Measurements from ENCODE around the gene USP46.

Gene USP46

DNA sequence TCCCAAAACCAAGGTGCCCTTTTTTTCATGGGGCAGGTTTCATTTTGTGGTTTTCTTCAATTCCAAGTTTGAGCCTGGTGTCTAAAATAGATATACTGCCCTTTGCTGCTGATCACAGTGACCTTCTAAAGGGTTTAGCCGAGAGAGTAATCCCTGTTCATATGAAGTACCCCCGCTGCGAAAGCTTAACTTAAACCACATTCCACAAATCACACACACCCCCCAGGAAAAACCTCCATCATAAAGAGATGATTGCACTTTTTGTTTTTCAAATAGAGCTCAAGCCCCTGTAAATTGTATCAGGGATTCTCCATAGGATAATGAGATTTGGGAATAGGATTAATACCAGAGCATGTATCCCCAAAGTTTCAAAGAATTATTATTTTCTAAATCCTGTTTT, 90.8 kb downstream of the USP46 start:
- no peak for DNase-seq

GRCh38 chr4:52566136-52567031, 92.7 kb downstream of the USP46 start:
- DNase-seq, result no peak

- no peak for DNase-seq
These were observed 98.2 kb downstream of the USP46 start for GRCh38 chr4:52560844-52561280.

DNA sequence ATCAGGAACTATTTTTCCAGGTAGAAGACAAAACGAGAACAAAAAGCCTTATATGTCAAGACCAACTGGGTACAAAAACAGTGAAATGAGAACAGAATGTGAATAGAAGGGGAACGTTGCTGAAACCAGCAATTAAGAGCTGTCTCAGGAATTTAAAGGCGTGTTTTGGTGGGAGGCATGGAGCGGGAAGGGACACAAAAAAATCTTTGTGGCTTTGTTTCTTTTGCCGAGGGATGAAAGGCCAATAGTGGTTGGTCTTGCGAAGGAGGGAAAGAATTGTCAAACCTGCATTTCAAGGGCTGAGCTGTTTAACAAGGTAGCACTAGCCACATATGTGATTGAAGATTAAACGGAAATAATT, 103.8 kb downstream of the USP46 start:
- DNase-seq, result no peak

DNA sequence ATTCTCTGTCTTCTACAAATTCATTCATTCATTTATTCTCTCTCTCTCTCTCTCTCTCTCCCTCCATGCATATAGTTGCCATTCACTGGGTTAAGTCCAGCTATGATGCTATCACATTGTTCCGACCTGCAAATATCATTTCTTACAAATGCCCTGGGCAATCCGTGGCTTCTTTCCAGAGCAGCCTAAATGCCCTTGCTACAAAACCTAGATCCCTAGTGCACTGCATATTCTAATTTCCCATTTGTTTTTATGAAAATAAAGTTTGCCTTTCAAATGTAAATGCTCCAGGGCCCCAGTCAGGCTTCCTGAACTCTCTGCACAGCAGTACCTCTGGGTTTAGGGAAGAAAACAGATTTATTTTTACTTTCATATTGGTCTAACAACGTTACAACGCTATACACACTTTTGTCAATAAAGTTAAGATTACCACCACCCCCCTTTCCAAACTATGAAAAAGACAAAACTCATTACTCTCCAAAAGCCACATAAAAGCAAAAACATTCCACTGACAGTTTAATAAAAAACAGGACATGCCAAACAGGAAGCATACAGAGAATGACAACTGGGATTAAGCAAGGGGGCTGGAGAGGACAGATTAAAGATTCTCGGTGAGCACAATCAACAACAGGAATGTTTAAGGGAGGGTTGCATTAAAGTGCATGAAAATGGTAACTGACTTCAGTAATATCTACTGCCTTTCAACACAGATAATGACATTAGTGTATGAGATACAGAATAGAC, 104.3 kb downstream of the USP46 start:
- DNase-seq, result no peak

GRCh38 chr4:52552778-52553177, 106.3 kb downstream of the USP46 start:
- no peak for DNase-seq

DNA sequence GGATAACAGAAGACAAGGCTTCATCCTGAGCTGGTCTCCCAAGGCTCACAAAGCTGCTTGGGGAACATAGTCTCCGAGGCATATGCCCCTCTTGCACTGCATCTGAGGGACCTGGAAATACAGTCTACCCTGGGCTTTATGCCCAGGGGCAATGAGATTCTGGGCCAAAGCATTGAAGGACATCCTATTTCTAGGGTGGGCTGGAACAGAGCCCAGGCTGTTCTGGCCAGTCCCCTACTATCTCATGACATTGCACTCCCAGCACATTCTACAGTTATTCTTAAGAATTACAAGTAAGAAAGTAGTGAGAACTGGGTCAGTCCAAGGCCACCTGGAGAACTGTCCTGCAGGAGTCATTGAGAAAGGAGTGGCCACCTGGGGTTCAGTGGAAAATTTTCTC, 107.6 kb downstream of the USP46 start:
- DNase-seq, result peak; percentile 3 to 42

GRCh38 chr4:52550186-52550585, 108.9 kb downstream of the USP46 start:
- no peak for DNase-seq

DNA sequence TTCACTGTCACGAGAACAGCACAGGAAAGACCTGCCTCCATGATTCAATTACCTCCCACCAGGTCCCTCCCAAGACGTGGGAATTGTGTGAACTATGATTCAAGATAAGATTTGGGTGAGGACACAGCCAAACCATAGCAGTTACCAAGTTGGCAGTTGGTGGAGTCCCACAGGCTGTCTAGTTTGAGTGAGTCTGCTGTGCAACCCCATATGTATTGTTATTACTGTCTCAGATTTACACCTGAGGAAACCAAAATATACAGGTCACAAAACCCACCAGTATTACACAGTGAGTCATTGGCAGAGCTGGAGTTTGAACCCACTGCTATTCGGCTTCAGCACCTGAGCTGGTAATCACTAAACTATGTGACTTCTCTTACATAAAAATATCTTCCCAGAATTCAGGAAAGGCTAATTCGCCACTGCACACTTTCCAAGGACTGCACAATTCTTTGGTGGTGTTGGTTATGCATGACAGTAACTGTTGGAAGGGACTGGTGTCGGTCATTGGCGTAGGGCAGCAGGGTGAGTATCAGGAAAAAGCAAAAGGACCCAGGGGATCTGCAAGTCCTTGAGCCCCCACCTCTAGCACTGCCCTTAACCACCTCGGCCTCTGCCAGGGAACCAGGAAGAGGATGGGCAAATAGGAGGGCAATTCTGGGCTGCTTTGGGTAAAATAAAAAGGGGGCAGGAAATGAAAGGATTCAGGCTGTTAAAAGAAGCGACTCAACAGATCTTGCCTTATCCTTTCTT, 110.1 kb downstream of the USP46 start:
- DNase-seq, result no peak

GRCh38 chr4:52546449-52546848, 112.7 kb downstream of the USP46 start:
- no peak for DNase-seq

DNA sequence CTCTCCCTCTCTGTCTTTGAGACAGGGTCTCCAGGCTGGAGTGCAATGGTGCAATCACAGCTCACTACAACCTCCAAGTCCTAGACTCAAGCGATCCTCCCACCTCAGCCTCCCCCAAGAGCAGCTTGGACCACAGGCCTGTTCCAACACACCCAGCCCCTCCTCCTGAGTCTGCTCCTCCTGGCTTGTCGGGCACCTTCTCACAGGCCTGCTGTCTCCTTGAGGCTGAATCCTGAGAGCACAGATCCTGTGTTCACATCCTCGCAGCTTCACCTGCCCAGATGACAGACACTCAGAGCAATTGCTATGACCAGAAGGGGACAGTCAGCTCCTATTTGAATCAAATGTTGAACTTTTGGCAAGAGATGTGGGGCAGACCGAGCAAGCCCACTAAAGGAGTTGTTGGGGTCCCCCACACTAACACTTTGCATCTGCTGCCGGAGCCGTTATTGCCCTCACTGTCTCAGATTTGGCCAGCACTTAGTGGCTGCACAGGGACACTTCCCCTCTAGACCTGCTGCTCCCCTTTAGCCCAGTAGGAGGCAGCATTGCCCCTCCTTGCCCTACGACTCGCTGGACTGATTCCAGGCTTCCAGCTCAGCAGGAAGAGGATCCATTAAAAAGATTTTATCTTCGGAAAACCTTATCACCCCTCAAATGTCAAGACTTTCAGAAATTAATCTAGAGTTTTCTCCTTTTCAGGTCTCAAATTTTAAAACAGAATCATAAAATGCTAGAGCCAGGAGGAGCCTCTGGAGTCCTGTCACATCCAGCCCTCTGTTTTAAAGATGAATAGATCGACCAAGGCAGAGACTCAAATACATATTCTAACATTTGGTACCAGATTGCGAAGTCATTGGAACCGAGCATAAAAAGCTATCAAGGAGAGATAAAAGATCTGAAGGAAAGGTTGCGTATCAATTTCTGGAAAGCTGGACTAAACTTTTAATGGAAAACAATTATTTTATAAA, 113.7 kb downstream of the USP46 start:
- DNase-seq, result peak; percentile 33 to 79
